ENCODE results near the gene IMPG2.

- TF ChIP-seq CTCF (IDR thresholded peaks at IDR 0.05) (no peak), POLR2A (IDR thresholded peaks at IDR 0.05) (no peak)
Observed at GRCh38 chr3:101300073-101300472, 20.3 kb downstream of the IMPG2 start.

Data from sigmoid colon (tissue), 3 donors.